Measurements from ENCODE around the gene PRDX5. TPM values are rescaled to one million over a fixed set of nuclear protein-coding genes. Genes with fewer than 3 reads are reported as not detected.
A peak's percentile ranks its signal among the peaks of the same experiment; 100 is the strongest.

The PRDX5 gene
- total RNA-seq, 1 donor = 230 TPM

GRCh38 chr11:64343767-64344559 is 26.0 kb downstream of the PRDX5 start:
- DNase-seq (ENCODE audit: low read depth) = no peak

GRCh38 chr11:64344787-64345186 is 26.9 kb downstream of the PRDX5 start:
- no peak for DNase-seq (ENCODE audit: low read depth)
- H3K4me3 ChIP-seq (ENCODE audit: low read depth, low read length) = no peak overlapping the region
- no peak for TF ChIP-seq CTCF (IDR thresholded peaks at IDR 0.05; ENCODE audit: insufficient read depth, low read depth, low read length)

More at GRCh38 chr11:64343767-64344559, 26.0 kb downstream of the PRDX5 start:
- TF ChIP-seq CTCF (IDR thresholded peaks at IDR 0.05; ENCODE audit: insufficient read depth, low read depth, low read length) = peak; percentile 22
- no peak overlapping the region for H3K4me3 ChIP-seq (ENCODE audit: low read depth, low read length)

GRCh38 chr11:64347193-64347867 is 29.4 kb downstream of the PRDX5 start:
- no peak for DNase-seq (ENCODE audit: low read depth)

GRCh38 chr11:64348383-64349024 is 30.6 kb downstream of the PRDX5 start:
- no peak overlapping the region for H3K4me3 ChIP-seq (ENCODE audit: low read depth, low read length)
- no peak for TF ChIP-seq CTCF (IDR thresholded peaks at IDR 0.05; ENCODE audit: insufficient read depth, low read depth, low read length)
- no peak for DNase-seq (ENCODE audit: low read depth)

More at GRCh38 chr11:64347193-64347867, 29.4 kb downstream of the PRDX5 start:
- H3K4me3 ChIP-seq (ENCODE audit: low read depth, low read length) = no peak overlapping the region
- TF ChIP-seq CTCF (IDR thresholded peaks at IDR 0.05; ENCODE audit: insufficient read depth, low read depth, low read length) = no peak

GRCh38 chr11:64349025-64349387 is 31.1 kb downstream of the PRDX5 start:
- DNase-seq (ENCODE audit: low read depth) = no peak
- TF ChIP-seq CTCF (IDR thresholded peaks at IDR 0.05; ENCODE audit: insufficient read depth, low read depth, low read length) = no peak
- H3K4me3 ChIP-seq (ENCODE audit: low read depth, low read length) = no peak overlapping the region

- no peak overlapping the region for H3K4me3 ChIP-seq (ENCODE audit: low read depth, low read length)
- no peak for DNase-seq (ENCODE audit: low read depth)
- no peak for TF ChIP-seq CTCF (IDR thresholded peaks at IDR 0.05; ENCODE audit: insufficient read depth, low read depth, low read length)
Measured at GRCh38 chr11:64349404-64349803, 31.5 kb downstream of the PRDX5 start.
